HG03378 (cell line): Measurements from ENCODE around the gene NAP1L4.

Experiments used
- ATAC-seq: cut with Tn5 transposase; IDR thresholded peaks from one replicate; pipeline ENCODE4 v1.9.1; 2021; ENCODE audit warnings: mild to moderate bottlenecking, moderate library complexity; ENCODE audit not compliant: unreplicated experiment

NAP1L4 gene

GRCh38 chr11:2994336-2994730 is 2.2 kb upstream of the NAP1L4 start:
- ATAC-seq, result no peak

DNA sequence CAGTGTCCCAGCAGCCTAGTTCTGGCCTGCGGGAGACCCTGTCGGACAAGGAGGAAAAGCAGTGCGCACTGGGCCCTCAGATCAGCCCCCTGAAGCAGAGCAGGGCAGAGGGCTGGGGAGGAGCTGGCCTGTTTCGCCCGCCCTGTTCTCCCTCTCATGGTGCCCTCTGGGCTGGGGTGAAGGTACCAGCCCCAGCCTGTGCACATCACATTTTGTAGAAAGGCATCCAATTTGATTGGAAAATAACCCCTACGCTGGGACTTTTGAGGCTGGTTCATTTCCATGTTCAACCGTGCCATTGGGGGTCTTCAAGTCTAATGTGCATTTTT is 832 bp upstream of the NAP1L4 start:
- ATAC-seq, result no peak

DNA sequence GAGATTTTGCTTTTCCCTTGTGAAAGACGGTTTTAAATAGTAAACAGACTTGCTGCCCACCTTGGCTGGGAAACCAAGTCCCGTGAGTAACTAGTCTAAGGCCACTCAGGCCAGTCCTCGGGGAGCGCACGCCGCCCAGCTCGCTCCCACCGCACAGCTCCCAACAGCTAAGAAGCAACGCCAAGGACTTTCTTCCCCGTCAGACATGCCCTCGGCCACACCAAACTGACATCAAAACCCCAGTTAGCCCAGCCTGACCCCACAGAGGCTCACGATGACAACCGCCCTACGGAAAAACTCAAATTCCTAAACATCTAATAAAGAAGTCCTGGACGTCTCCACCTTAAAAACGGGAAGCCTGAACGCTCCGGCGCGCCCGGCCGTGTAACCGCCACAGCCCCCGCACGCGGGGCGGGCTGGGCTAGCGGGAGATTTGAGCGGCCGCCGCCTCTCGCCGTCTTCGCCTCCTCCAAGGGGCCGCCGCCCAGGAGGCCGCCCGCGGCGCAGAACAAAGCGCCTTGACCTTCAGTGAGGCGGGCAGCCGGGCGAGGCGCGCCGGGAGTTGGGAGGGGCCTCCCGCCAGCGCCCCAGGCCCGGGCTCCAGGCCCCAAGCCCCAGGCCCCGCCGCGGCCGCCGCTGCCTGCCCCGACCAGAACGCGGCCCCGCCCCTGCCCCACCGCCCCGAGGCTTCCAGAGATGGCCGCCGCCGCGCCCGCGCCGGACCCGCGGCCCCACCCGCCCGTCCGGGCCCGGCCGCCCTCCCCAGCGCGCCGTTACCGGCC is 486 bp downstream of the NAP1L4 start:
- ATAC-seq, result peak; percentile 9

DNA sequence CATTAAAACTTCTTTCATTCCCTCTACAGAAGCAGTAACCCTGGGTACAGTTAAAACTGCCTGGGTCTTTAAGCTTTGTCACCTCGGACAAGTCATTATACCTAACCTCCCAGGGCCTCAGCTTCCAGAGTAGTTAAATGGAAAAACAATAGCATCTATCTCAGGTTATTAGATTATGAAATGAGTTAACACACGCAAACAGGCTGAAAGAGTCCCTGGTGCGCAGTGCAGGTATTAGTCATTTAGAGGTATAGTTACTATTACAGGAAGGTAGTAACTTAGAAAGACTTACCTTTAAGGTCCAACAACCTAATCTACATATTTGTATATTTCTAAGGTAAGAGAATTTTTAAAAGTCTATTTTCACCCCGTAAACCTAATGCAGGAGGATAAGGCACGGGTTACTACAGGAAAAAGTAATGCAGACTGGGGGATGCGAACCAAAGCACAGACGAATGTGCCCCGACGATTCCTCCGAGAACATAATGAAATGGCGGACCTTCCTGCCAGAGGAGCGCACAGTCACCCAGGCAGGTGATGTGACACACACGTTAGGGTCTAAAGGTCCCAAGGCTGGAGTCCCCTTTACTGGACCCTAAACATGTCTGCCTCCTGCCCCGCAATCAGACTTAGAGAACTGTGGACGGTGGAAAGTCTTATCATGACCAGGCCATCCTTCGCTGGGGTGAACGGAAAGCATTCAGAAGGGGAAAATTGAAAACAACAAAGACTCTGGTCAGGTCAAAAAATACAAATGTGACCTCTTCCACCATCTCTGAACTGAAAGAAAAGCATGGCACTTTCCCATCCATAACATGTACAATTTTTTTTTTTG is 1.3 kb downstream of the NAP1L4 start:
- ATAC-seq, result no peak

DNA sequence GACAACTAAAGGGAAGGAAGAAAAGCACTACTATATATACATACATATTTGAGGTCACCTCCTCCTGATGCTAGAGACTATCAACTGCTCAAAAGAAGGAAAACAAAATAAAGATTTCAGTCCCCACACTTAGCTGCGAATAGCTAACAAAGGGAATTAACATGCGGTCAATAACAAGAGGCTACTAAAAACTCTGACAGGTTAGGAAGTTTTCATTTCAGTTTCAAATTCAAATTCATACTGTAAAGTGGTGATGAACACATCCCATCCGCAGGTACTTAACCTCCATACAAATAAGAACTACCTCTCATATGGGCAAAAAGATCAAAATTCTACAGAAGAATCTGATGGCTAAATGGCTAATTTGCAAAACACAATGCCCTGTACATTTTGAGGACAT is 2.6 kb downstream of the NAP1L4 start:
- ATAC-seq, result no peak

GRCh38 chr11:2989006-2989405 is 3.1 kb downstream of the NAP1L4 start:
- no peak for ATAC-seq

GRCh38 chr11:2987881-2988861 is 4.0 kb downstream of the NAP1L4 start:
- ATAC-seq, result no peak

DNA sequence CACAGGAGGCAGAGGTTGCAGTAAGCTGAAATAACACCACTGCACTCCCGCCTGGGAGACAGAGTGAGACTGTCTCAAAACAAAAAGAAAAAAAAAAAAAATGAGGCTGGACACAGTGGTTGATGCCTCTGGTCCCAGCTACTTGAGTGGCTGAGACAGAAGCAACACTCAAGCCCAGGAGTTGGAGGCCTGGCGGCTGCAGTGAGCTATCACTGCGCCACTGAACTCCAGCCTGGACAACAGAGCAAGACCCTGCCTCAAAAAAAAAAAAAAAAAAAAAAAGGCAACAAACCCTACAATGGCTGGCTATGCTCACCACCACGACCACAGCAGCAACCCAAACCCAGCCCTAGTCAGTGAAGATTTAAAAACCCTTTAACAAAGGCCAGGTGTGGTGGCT is 8.2 kb downstream of the NAP1L4 start:
- ATAC-seq, result no peak

- ATAC-seq, result no peak
Observed at GRCh38 chr11:2982214-2982613, 9.9 kb downstream of the NAP1L4 start.

DNA sequence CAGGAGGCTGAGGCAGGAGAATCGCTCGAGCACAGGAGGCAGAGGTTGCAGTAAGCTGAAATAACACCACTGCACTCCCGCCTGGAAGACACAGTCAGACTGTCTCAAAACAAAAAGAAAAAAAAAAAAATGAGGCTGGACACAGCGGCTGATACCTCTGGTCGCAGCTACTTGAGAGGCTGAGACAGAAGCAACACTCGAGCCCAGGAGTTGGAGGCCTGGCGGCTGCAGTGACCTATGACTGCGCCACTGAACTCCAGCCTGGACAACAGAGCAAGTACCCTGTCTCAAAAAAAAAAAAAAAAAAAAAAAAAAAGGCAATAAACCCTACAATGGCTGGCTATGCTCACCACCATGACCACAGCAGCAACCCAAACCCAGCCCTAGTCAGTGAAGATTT is 11.0 kb downstream of the NAP1L4 start:
- no peak for ATAC-seq

- ATAC-seq, result no peak
Observed at GRCh38 chr11:2980168-2980840, 11.8 kb downstream of the NAP1L4 start.

- ATAC-seq, result no peak
Observed at GRCh38 chr11:2977113-2977512, 15.0 kb downstream of the NAP1L4 start.

- ATAC-seq, result no peak
Observed at GRCh38 chr11:2976294-2977063, 15.7 kb downstream of the NAP1L4 start.

DNA sequence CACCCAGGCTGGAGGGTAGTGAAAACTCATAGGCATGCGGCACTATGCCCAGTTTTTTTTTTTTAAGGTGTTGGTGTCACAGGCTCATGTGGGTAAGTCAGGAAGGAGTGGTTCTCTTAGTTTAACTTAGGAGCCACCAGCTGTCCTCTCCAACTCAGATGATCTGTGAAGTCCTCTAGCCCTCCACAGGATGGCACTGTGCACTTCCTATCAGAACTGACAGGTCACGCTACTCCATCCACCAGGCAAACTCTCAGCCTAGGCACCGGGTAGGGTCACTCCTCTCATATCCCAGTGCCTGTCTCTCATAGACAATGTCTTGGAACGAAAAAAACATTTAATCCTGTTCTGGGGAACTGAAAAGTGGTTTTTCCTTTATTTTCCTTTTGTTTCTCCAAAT is 16.5 kb downstream of the NAP1L4 start:
- no peak for ATAC-seq

DNA sequence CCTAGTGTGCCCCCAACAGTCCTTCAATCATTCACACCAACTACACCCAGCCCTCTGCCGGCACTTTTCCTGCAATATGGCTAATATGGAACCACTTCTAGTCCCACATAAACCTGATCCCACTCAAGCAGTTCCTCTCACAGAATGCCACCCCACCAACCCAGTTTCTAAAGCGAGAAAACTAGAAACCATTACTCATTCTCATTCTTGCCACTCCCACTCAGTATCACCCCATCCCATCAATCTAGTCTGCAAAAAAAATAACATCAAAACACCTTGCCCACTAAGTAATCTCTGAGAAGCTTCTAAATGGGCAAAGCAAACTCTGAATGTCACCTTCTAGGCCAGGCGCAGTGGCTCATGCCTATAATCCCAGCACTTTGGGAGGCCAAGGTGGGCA is 17.9 kb downstream of the NAP1L4 start:
- no peak for ATAC-seq

GRCh38 chr11:2968341-2968900 is 23.7 kb downstream of the NAP1L4 start:
- ATAC-seq, result no peak

- no peak for ATAC-seq
Observed at GRCh38 chr11:2964782-2965181, 27.3 kb downstream of the NAP1L4 start.

GRCh38 chr11:2963761-2964160 is 28.4 kb downstream of the NAP1L4 start:
- no peak for ATAC-seq

DNA sequence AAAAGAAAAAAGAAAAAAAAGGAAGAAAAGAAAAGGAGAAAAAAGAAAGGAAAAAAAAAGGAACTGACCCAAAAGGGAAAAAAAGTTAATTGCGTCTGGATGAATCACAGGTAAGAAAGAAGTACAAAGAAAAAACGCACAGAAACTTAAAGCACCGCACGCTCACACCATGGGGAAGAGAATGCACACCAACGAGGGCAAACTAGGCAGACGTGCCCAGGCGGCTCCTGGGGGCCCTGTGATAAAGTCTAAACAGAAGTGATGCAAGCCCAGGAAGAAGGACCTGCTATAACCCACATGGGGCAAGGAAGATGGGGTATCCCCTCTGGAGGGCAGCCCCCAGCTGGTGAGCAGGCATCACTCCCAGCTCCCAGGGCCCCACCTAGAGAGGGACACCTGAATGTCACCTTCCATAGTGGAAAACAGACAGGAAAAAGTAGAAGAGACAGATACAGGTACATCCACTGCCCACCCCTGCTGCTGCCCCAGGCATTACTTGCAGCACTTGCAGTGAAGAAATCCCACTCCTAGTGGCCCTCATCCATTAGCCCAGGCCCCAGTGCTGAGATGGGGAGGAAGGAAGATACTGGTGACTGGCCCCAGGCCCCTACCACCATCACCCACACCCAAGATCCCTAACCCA is 28.9 kb downstream of the NAP1L4 start:
- ATAC-seq, result no peak
